ENCODE data around the gene GLYR1.

DNA sequence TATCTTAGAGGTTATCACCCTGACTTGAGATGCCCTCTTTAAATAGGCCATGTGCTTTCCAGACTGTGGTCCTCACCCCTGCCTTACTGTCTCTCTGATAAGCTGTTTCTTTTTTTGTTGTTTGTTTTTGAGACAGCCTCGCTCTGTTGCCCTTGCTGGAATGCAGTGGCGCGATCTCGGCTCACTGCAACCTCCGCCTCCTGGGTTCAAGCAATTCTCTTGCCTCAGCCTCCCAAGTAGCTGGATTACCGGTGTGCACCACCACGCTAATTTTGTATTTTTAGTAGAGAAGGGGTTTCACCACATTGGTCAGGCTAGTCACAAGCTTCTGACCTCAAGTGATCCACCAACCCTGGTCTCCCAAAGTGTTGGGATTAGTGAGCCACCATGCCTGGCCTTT, 58.2 kb downstream of the GLYR1 start:
- TF ChIP-seq, protein P1, sequence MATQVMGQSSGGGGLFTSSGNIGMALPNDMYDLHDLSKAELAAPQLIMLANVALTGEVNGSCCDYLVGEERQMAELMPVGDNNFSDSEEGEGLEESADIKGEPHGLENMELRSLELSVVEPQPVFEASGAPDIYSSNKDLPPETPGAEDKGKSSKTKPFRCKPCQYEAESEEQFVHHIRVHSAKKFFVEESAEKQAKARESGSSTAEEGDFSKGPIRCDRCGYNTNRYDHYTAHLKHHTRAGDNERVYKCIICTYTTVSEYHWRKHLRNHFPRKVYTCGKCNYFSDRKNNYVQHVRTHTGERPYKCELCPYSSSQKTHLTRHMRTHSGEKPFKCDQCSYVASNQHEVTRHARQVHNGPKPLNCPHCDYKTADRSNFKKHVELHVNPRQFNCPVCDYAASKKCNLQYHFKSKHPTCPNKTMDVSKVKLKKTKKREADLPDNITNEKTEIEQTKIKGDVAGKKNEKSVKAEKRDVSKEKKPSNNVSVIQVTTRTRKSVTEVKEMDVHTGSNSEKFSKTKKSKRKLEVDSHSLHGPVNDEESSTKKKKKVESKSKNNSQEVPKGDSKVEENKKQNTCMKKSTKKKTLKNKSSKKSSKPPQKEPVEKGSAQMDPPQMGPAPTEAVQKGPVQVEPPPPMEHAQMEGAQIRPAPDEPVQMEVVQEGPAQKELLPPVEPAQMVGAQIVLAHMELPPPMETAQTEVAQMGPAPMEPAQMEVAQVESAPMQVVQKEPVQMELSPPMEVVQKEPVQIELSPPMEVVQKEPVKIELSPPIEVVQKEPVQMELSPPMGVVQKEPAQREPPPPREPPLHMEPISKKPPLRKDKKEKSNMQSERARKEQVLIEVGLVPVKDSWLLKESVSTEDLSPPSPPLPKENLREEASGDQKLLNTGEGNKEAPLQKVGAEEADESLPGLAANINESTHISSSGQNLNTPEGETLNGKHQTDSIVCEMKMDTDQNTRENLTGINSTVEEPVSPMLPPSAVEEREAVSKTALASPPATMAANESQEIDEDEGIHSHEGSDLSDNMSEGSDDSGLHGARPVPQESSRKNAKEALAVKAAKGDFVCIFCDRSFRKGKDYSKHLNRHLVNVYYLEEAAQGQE (IDR thresholded peaks at IDR 0.05; ENCODE audit: insufficient read depth in 1 of 2, low read depth in 2 of 2, low read length in 2 of 2), result no peak
- TF ChIP-seq POLR2AphosphoS5 (IDR thresholded peaks at IDR 0.05; ENCODE audit: low read depth, low read length) (no peak), SIN3A (IDR thresholded peaks at IDR 0.05; ENCODE audit: borderline replicate concordance, insufficient read depth, low read length) (no peak)
